ENCODE measurements around the gene USP20.
"Not testable (repeated sequence)": the region's sequence is repeated elsewhere in the genome, so short reads cannot be mapped to it uniquely, and the experiment has no call there.

USP20 gene

DNA sequence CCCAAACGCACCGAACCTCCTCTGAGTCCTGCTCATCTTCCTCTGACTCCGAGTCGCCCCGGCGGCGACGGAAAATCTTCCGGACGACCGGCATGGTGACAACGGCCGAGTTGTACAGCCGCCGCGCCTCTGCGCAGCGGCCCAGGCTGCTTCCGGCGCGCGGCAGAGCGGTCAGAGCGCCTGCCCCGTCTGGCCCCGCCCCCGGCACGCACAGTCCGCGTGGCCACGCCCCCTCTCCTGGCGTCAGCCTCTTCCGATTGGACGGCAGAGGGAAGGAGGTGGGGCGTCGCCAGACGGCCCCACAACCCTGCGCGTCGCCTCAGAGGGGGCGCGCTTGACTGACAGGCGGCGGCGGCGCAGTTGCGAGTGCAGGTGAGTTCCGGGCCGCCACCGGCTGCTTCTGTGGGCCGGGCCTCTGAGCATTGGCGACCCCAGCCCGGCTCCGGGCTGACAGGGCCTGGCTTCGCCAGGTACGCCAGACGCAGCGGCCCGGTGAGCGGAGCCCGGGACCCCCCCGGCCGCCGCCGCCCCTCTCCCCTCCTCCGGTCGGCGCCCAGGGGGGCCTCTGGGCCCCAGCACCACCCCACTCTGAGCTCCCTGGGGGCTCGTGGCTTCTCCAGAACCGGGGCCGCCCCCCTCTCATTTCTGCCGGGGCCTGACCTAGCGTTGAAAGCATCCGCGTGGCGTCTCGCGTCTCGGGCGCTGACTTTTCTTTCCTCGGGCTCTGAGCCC lies at the start of gene USP20, which contains the start of gene C9orf78:
Gene USP20 (plus strand): TSS at position 331 of the 732 bp plus-strand sequence. CDS start 17,098 bp downstream, outside the sequence.
Gene C9orf78 (minus strand): TSS at position 148 of the 732 bp plus-strand sequence. CDS start 54 bp downstream, at position 94.
- peak; percentile 97 for DNase-seq

DNA sequence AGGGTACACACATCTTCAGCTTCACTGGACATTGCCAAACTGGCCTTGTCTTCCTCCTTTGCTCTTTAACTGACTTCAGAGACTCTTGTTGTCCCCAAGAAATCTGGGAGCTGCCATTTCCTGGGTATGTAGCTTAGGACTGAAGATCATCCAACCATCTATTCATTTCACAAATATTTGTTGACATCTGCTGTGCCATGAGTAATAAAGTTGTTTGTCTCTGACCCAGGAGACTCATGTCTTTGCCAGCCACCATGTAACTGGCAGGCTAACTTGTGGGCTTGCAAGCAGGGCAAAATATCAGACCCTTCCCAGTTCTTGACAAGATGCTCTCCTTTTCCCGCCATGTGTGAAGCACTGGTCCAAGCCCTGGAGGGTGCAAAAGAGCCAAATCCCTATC lies 49.4 kb upstream of the USP20 start:
- no peak for DNase-seq

DNA sequence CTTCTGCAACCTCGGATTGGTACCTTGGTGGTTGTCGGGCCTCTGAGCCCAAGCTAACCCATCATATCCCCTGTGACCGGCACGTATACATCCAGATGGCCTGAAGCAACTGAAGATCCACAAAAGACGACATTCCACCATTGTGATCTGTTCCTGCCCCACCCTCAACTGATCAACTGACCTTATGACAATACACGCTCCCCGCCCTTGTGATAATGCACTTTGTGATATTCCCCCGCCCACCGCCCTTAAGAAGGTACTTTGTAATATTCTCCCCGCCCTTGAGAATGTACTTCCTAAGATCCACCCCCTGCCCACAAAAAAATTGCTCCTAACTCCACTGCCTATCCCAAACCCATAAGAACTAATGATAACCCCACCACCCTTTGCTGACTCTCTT lies 48.8 kb upstream of the USP20 start:
- DNase-seq = no peak

DNA sequence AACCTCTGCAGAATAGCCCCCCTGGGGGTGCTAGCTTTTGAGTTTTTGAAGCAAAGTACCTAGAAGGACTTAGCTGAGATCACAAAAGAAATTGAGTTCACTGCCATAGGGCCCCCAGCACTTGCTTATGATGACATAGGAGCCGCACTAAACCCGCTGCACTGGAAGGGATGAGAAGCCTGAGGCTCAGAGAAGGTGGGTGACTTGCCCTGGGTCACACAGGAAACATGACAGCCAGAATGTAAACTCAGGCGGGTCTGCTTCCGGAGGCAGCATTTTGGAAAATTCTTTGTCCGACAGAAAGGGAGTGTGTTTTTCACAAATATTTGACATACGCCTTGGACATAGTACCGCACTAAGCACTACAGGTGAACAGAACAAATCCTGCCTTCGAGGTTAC lies 40.7 kb upstream of the USP20 start:
- no peak for DNase-seq

GRCh38 chr9:129796029-129796428 lies 39.2 kb upstream of the USP20 start:
- not testable (repeated sequence) for DNase-seq

GRCh38 chr9:129798973-129799372 lies 36.3 kb upstream of the USP20 start:
- no peak for DNase-seq

GRCh38 chr9:129801504-129801903 lies 33.8 kb upstream of the USP20 start:
- no peak for DNase-seq

- peak; percentile 97 for DNase-seq
These were observed 32.2 kb upstream of the USP20 start, which contains the start of gene TOR1B for GRCh38 chr9:129802833-129803675. TSS of gene TOR1B (plus strand) at chr9:129803184. CDS start at chr9:129803213, 29 bp downstream.

- DNase-seq = no peak
These were observed 31.6 kb upstream of the USP20 start for GRCh38 chr9:129803676-129804060.

DNA sequence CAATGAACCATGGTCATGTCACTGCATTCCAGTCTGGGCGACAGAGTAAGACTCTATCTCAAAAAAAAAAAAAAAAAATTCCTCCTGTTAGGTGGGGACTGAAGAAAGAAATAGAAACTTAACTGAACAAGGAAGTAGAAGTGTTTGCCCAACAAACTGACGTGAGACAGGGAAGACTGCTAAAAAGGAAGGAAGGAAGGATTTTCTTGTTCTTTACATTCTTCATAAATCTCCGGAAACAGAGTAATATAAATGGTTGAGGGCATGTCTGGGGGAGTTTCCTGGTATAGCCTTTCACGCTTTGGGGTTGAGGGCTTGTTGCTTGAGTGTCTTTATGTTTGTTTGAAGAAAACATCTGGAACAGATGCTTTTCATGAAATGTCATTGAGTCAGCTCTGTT lies 29.2 kb upstream of the USP20 start:
- DNase-seq = no peak

DNA sequence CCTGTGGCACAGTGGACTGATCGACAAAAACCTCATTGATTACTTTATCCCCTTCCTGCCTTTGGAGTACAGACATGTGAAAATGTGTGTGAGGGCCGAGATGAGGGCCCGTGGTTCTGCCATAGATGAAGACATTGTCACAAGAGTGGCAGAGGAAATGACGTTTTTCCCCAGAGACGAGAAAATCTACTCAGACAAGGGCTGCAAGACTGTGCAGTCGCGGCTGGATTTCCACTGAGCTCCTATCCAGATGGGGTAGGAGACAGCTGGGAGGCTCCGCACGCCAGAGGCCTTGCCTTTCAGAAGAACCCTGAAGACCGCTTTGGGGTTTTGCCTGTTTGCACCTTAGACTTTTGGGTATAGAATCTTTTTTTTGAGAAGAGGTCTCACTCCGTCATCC lies 25.9 kb upstream of the USP20 start:
- DNase-seq = no peak

GRCh38 chr9:129810116-129810515 lies 25.1 kb upstream of the USP20 start:
- no peak for DNase-seq

DNA sequence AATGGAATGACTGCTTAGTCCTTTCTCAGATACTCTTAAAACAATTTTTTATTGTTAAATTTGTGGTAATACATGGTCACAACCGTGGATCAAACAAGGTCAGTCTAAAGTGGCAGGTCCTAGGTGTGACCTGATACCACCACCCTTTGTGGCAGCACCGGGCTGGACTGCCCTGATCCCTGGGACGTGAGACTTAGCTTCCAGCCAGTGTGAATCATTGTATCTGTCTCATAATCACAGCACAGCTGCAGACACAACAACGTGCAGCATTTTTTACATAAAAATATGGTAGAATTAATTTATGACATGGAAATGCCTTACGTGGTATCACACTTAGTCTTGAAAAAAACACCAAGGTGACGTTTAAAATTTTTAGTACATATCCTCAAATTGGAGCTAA lies 24.5 kb upstream of the USP20 start:
- DNase-seq = no peak

DNA sequence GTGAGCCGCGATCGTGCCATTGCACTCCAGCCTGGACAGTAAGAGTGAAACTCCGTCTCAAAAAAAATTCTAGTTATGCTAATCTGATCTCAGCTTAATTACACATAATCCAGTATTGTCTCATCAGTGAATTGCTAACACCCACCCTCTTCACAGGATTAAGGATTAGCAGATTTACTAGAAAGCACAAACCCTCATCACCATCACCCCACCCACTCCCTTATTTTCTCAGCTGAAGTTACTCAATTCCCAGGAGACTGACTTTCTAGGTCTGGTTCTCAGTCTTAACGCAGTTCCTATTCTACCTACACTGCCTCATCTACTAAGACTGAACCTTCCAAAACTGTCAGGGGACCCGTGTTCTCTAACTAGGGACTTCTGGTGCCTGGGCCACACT lies 23.3 kb upstream of the USP20 start:
- DNase-seq = no peak

- DNase-seq = no peak
These were observed 22.9 kb upstream of the USP20 start for GRCh38 chr9:129812385-129812784.

DNA sequence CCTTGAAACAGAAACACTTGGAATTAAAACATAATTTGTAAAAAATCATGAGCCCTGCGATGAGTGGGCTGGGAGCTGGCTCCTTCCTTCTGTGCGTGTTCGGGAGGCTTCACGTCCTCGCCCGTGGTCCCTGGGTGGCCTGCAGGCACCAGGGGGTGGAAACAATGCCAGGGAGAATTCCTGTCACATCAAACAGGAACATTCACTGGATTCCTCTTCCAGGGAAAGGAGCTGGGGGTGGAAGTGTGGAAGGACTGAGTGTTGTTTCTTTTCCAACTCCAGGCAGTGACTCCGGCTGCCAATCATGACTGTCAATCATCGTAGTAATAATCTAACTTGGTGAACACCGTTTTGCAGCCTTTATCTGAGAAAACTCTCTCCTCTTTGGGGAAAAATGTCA lies 21.6 kb upstream of the USP20 start:
- no peak for DNase-seq

- DNase-seq = no peak
These were observed 20.6 kb upstream of the USP20 start for GRCh38 chr9:129814432-129815223.

DNA sequence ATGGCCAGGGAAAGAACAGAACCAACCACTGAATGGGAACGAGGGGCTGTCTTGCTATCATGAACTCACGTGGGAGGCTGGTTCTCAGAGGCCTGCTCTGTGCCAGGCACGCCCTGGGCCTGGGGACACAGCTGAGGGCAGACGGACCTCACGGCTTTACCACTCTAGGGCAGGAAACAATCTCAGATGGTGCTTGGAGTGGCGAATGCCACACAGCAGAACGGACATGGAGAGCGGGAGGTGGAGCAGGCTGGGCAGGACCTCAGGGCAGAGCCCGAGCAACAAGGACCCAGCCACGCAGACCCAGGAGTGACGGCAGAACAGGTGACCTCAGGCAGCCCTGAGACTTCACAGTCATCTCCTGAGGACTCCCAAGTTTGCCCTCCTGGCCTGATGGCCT lies 20.0 kb upstream of the USP20 start:
- DNase-seq = no peak

- no peak for DNase-seq
These were observed 18.5 kb upstream of the USP20 start for GRCh38 chr9:129816501-129817435.

DNA sequence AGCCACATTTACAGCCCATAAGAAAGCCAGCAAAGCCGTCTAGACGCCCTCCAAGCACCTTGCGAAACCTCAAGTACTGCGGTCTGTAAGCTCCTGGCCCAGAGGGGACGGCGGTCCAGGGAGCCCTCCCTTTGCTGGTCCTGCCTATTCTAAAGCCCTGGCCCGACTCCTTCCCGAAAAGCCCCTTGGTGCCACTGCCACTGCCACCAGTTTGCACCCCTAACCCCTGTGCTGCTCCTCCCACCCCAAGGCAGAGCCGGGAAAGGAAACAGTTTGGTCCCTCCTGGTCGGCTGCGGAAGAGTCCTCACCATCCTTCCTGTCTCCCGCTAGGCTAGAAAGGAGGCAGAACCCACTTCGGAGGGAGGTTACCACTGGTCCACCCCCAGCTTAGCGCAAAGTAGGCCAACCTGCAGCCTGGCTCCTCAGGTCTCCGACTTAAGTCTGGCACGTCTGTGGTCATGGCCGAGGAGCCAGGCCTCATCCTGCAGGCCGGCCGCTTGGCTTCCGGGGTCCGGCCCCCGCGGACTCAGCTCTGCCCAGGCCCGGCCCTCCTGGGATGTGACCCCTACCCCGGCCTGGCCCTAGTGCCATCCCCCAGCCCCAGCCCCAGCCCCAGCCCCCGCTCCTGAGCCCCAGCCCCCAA lies 12.2 kb upstream of the USP20 start:
- no peak for DNase-seq

GRCh38 chr9:129823542-129823934 lies 11.7 kb upstream of the USP20 start:
- DNase-seq = no peak
